SU-DHL-6 (cell line): ENCODE data around the gene SCFD2.

Source experiments
- H2AFZ ChIP-seq: fragments of 200-600 bp; sonication (generic); 2 replicates; pipeline ENCODE4 v1.6.1; 2014; ENCODE audit warnings: low read depth, mild to moderate bottlenecking, moderate library complexity, mixed read lengths, antibody characterized with exemption, low read length; ENCODE audit not compliant: severe bottlenecking
- H3F3A ChIP-seq: fragments of 200-600 bp; shearing (Covaris generic); 2 replicates; pipeline ENCODE4 v1.6.0; 2016; ENCODE audit warnings: antibody characterized with exemption, mild to moderate bottlenecking; ENCODE audit not compliant: insufficient read depth
- H3K27ac ChIP-seq: fragments of 200-600 bp; sonication (generic); 2 replicates; pipeline ENCODE4 v1.5.1; 2016; ENCODE audit warnings: low read depth, mild to moderate bottlenecking, low read length, moderate library complexity, mixed read lengths
- H3K27me3 ChIP-seq: fragments of 200-600 bp; sonication (generic), shearing (Covaris generic); 2 replicates; pipeline ENCODE4 v1.6.0; 2014; ENCODE audit warnings: mild to moderate bottlenecking, low read length
- H3K36me3 ChIP-seq: fragments of 200-600 bp; sonication (generic); 2 replicates; pipeline ENCODE4 v1.6.1; 2014; ENCODE audit warnings: mild to moderate bottlenecking, low read length, mixed read lengths
- H3K4me2 ChIP-seq: fragments of 300-600, 200-600 bp; shearing (Covaris generic), sonication (generic); 2 replicates; pipeline ENCODE4 v1.6.0; 2014; ENCODE audit warnings: low read length, low read depth, mild to moderate bottlenecking; ENCODE audit not compliant: poor library complexity, severe bottlenecking
- H3K4me3 ChIP-seq: fragments of 200-600 bp; sonication (generic); 2 replicates; pipeline ENCODE4 v1.5.1; 2014; ENCODE audit warnings: antibody characterized with exemption, low read length, mild to moderate bottlenecking, mixed read lengths; ENCODE audit not compliant: insufficient read depth, poor library complexity, severe bottlenecking
- H3K79me2 ChIP-seq: fragments of 200-600 bp; sonication (generic); 2 replicates; pipeline ENCODE4 v1.6.1; 2014; ENCODE audit warnings: mild to moderate bottlenecking, low read length, moderate library complexity; ENCODE audit not compliant: insufficient read depth
- H3K9ac ChIP-seq: fragments of 200-600 bp; sonication (generic); 2 replicates; pipeline ENCODE4 v1.7.0; 2014; ENCODE audit warnings: mild to moderate bottlenecking, low read length
- H3K9me2 ChIP-seq: fragments of 200-600 bp; sonication (generic); replicated peaks from 2 replicates; pipeline ENCODE4 v1.6.1; 2014; ENCODE audit warnings: low read length; ENCODE audit not compliant: insufficient read depth
- H3K9me3 ChIP-seq: fragments of 200-600 bp; sonication (generic); 2 replicates; pipeline ENCODE4 v1.6.1; 2014; ENCODE audit warnings: low read length, mixed read lengths; ENCODE audit not compliant: insufficient read depth
- H4K20me1 ChIP-seq: fragments of 200-600 bp; sonication (generic); 2 replicates; pipeline ENCODE4 v1.6.1; 2014; ENCODE audit warnings: low read depth, mild to moderate bottlenecking, antibody characterized with exemption, low read length, moderate library complexity, mixed read lengths
- CTCF ChIP-seq: fragments of 200-600 bp; sonication (generic); IDR thresholded peaks from one replicate; pipeline ENCODE4 v1.5.1; 2017; ENCODE audit warnings: antibody characterized with exemption, mild to moderate bottlenecking, low read length, moderate library complexity; ENCODE audit not compliant: insufficient read depth, poor library complexity, severe bottlenecking
- EZH2phosphoT487 ChIP-seq: fragments of 200-600 bp; sonication (generic), shearing (Covaris generic); conservative IDR thresholded peaks from 2 replicates; pipeline ENCODE4 v1.6.1; 2018; ENCODE audit warnings: mild to moderate bottlenecking, antibody characterized with exemption, low read length, moderate library complexity, mixed read lengths

The SCFD2 gene

GRCh38 chr4:53010318-53010717 lies 355.5 kb downstream of the SCFD2 start:
- H3K79me2 ChIP-seq: no peaks in the 10 kb centered on the region
- TF ChIP-seq EZH2phosphoT487 (no peak), CTCF (no peak)
- no peak overlapping the region for H3K9ac ChIP-seq
- no peak overlapping the region for H3K4me3 ChIP-seq
- H3K27ac ChIP-seq: no peak overlapping the region
- no peak overlapping the region for H2AFZ ChIP-seq
- no peaks in the 10 kb centered on the region for H3F3A ChIP-seq
- no peaks in the 10 kb centered on the region for H3K27me3 ChIP-seq
- no peaks in the 10 kb centered on the region for H3K36me3 ChIP-seq
- no peaks in the 10 kb centered on the region for H3K9me3 ChIP-seq
- H3K9me2 ChIP-seq: no peaks in the 10 kb centered on the region
- no peak overlapping the region for H3K4me2 ChIP-seq
- no peaks in the 10 kb centered on the region for H4K20me1 ChIP-seq

GRCh38 chr4:53009824-53010223 lies 356.0 kb downstream of the SCFD2 start:
- H3K27ac ChIP-seq: no peak overlapping the region

GRCh38 chr4:53007024-53007423 lies 358.8 kb downstream of the SCFD2 start:
- Histone ChIP-seq H3K9ac (no peak overlapping the region), H3K27ac (no peak overlapping the region), H3K27me3 (no peaks in the 10 kb centered on the region), H2AFZ (no peak overlapping the region), H3K9me2 (no peaks in the 10 kb centered on the region), H3K4me2 (no peak overlapping the region), H3K4me3 (no peak overlapping the region), H3F3A (no peaks in the 10 kb centered on the region), H3K9me3 (no peaks in the 10 kb centered on the region), H3K36me3 (no peaks in the 10 kb centered on the region), H3K79me2 (no peaks in the 10 kb centered on the region), H4K20me1 (no peaks in the 10 kb centered on the region)
- TF ChIP-seq EZH2phosphoT487: no peak

More at GRCh38 chr4:53009824-53010223, 356.0 kb downstream of the SCFD2 start:
- H3K9me2 ChIP-seq: no peaks in the 10 kb centered on the region
- no peaks in the 10 kb centered on the region for H3F3A ChIP-seq
- no peak overlapping the region for H3K9ac ChIP-seq
- H3K4me3 ChIP-seq: no peak overlapping the region
- H4K20me1 ChIP-seq: no peaks in the 10 kb centered on the region
- no peaks in the 10 kb centered on the region for H3K9me3 ChIP-seq
- H3K36me3 ChIP-seq: no peaks in the 10 kb centered on the region
- H2AFZ ChIP-seq: no peak overlapping the region
- no peak overlapping the region for H3K4me2 ChIP-seq
- H3K79me2 ChIP-seq: no peaks in the 10 kb centered on the region
- no peaks in the 10 kb centered on the region for H3K27me3 ChIP-seq
- no peak for TF ChIP-seq EZH2phosphoT487

GRCh38 chr4:53005808-53006207 lies 360.1 kb downstream of the SCFD2 start:
- Histone ChIP-seq H4K20me1 (no peaks in the 10 kb centered on the region), H3K4me3 (no peak overlapping the region), H3K36me3 (no peaks in the 10 kb centered on the region), H3F3A (no peaks in the 10 kb centered on the region), H3K4me2 (no peak overlapping the region), H3K27me3 (no peaks in the 10 kb centered on the region), H3K79me2 (no peaks in the 10 kb centered on the region), H2AFZ (no peak overlapping the region), H3K9me2 (no peaks in the 10 kb centered on the region), H3K9me3 (no peaks in the 10 kb centered on the region), H3K9ac (no peak overlapping the region), H3K27ac (no peak overlapping the region)
- TF ChIP-seq EZH2phosphoT487 (no peak), CTCF (no peak)
